Motor neuron (in vitro differentiated cells): ENCODE results near the gene PRIMPOL. TPM values are rescaled to one million over a fixed set of nuclear protein-coding genes. Genes with fewer than 3 reads are reported as not detected.
"Not testable (repeated sequence)": the region's sequence is repeated elsewhere in the genome, so short reads cannot be mapped to it uniquely, and the experiment has no call there.

Experiments
- ATAC-seq, 8 experiments: fragments of 200-7000 bp; cut with Tn5 transposase; replicated peaks in 6 of 8; 2 replicates each; pipeline ENCODE4 v1.8.0; 2021; ENCODE audit warnings: mild to moderate bottlenecking in 8 of 8, moderate library complexity in 8 of 8
- H3K27ac ChIP-seq, 2 donors: fragments of 250-450 bp; sonication (Bioruptor Pico); 2 replicates each; pipeline ENCODE4 v1.9.0; 2021; ENCODE audit warnings: antibody characterized with exemption in 2 of 2, mild to moderate bottlenecking in 2 of 2, moderate library complexity in 1 of 2
- H3K4me1 ChIP-seq, 2 donors: fragments of 250-450 bp; sonication (Bioruptor Pico); replicated peaks in 1 of 2; 2 replicates each; pipeline ENCODE4 v1.6.1; 2021; ENCODE audit warnings: antibody characterized with exemption in 2 of 2, mild to moderate bottlenecking in 2 of 2, moderate library complexity in 1 of 2
- H3K4me3 ChIP-seq, 5 donors: fragments of 250-450 bp; sonication (Bioruptor Pico); 2 replicates each; pipeline ENCODE4 v1.9.0; 2021; ENCODE audit warnings: antibody characterized with exemption in 5 of 5, mild to moderate bottlenecking in 5 of 5, moderate library complexity in 4 of 5
- whole genome bisulfite sequencing, 10 experiments: fragments of 450-650 bp; shearing (Covaris generic); methylation state at CpG; one replicate each; pipeline ENCODE4 v1.0.0; 2022; 5-methylcytosine and 5-hydroxymethylcytosine counted together
- in situ Hi-C, 9 experiments: fragments of 400-800 bp; cut with MboI; loops; one replicate each; pipeline ENCODE4 v1.15.0; 2021; ENCODE audit warnings: low sequenced_read_pairs in 9 of 9, low pct_unique_long_range_greater_than_20kb in 2 of 9; ENCODE audit not compliant: unreplicated experiment in 9 of 9
- total RNA-seq, 8 experiments: library from RNA; unstranded; fragments of 300-600 nt; gene quantifications; 2 replicates each; pipeline versions ENCODE4 v1.2.3 to v1.2.4, GENCODE V29; 2022

Gene PRIMPOL
- total RNA-seq, 8 experiments from 2014 or later: 9.0 to 24.8 (median 13.8) TPM

- in situ Hi-C loops: loop anchor here in 1 of 9 experiments (25.0 kb wide), 1 partner anchor 246 kb away; no protein-coding TSS in a partner anchor
- Histone ChIP-seq H3K4me3 (no peak overlapping the region), H3K27ac (no peak overlapping the region), H3K4me1 (no peaks in the 10 kb centered on the region)
- no peak for ATAC-seq
- WGBS, 10 experiments: 100% methylated on average over 1 of the region's 20 CpGs; no CpG with 5 or more reads in 8 of the 10 experiments
Observed at GRCh38 chr4:184740980-184741391, 91.4 kb downstream of the PRIMPOL start.

- WGBS, 10 experiments: 50 to 100% (median 80%) methylated on average over 1 of the region's 1 CpG; no CpG with 5 or more reads in 6 of the 10 experiments
- ATAC-seq: not testable (repeated sequence)
- in situ Hi-C loops: loop anchor here in 1 of 9 experiments (25.0 kb wide), 1 partner anchor 246 kb away; no protein-coding TSS in a partner anchor
Observed at GRCh38 chr4:184741651-184742050, 92.1 kb downstream of the PRIMPOL start.

GRCh38 chr4:184743650-184744049 lies 94.1 kb downstream of the PRIMPOL start:
- Histone ChIP-seq H3K4me3 (no peak overlapping the region), H3K4me1 (no peaks in the 10 kb centered on the region), H3K27ac (no peak overlapping the region)
- 60 to 100% (median 93%) methylated on average over 1 to 3 of the region's 4 CpGs; no CpG with 5 or more reads in 4 of the 10 experiments for WGBS, 10 experiments
- ATAC-seq: no peak
- in situ Hi-C loops: loop anchor here in 1 of 9 experiments (25.0 kb wide), 1 partner anchor 244 kb away; no protein-coding TSS in a partner anchor

More at GRCh38 chr4:184741651-184742050, 92.1 kb downstream of the PRIMPOL start:
- not testable (repeated sequence) for H3K27ac ChIP-seq, H3K4me3 ChIP-seq, H3K4me1 ChIP-seq

GRCh38 chr4:184744236-184744635 lies 94.7 kb downstream of the PRIMPOL start:
- H3K4me1 ChIP-seq: no peaks in the 10 kb centered on the region
- H3K27ac ChIP-seq: no peak overlapping the region
- in situ Hi-C loops: loop anchor here in 1 of 9 experiments (25.0 kb wide), 1 partner anchor 243 kb away; no protein-coding TSS in a partner anchor
- no peak overlapping the region for H3K4me3 ChIP-seq
- ATAC-seq: no peak
- WGBS, 10 experiments: 90 to 100% (median 97%) methylated on average over 1 to 7 of the region's 10 CpGs; no CpG with 5 or more reads in 6 of the 10 experiments

Other genes starting within 250 kb of the PRIMPOL start
- gene IRF2, start 175.2 kb upstream of the PRIMPOL start, total RNA-seq: 10 to 100 TPM in 4 of 8 experiments, 1 to 10 TPM in 4; 6.3 to 36.7 (median 15.3) TPM
- gene CASP3, start 291 bp upstream of the PRIMPOL start, total RNA-seq: 10 to 100 TPM; 20.6 to 55.3 (median 37.6) TPM
- 10 to 100 TPM in 3 of 8 experiments, 1 to 10 TPM in 4, under 1 TPM in 1; 0.61 to 59.7 (median 3.4) TPM for gene CENPU, start 84.4 kb downstream of the PRIMPOL start, total RNA-seq
- gene ACSL1, start 176.2 kb downstream of the PRIMPOL start, total RNA-seq: 100 to 1,000 TPM in 2 of 8 experiments, 10 to 100 TPM in 5, 1 to 10 TPM in 1; 8.9 to 162 (median 20.6) TPM